K562 (cell line): Measurements from ENCODE around the gene GNG3. TPM values are rescaled to one million over a fixed set of nuclear protein-coding genes. Genes with fewer than 3 reads are reported as not detected.
A peak's percentile ranks its signal among the peaks of the same experiment; 100 is the strongest.

ENCODE experiments used
- CREM ChIP-seq: IDR thresholded peaks from 2 replicates; pipeline ENCODE4 v1.6.1; 2014; ENCODE audit warnings: antibody characterized with exemption, low read depth
- CTBP1 ChIP-seq: fragments of 450-650 bp; IDR thresholded peaks from 2 replicates; pipeline ENCODE4 v1.6.1; 2016; ENCODE audit warnings: borderline replicate concordance
- DMBX1 ChIP-seq: fragments of 250-450 bp; sonication (Bioruptor Pico); IDR thresholded peaks from 2 replicates; pipeline ENCODE4 v1.8.0; 2022; ENCODE audit warnings: inconsistent platforms, mild to moderate bottlenecking, moderate library complexity, borderline replicate concordance
- EGR1 ChIP-seq: fragments of 450-650 bp; conservative IDR thresholded peaks from 2 replicates; pipeline ENCODE4 v1.6.1; 2017; ENCODE audit warnings: mild to moderate bottlenecking
- JUND ChIP-seq, 2 experiments: IDR thresholded peaks; 2 replicates in 1 of 2; 3 replicates in 1 of 2; pipeline ENCODE4 v1.6.1; 2011; ENCODE audit warnings: borderline replicate concordance in 2 of 2, low read depth in 2 of 2, low read length in 2 of 2, improper control_type of control experiment in 1 of 2, missing biosample characterization in 1 of 2, missing genetic modification characterization in 1 of 2, missing genetic modification reagents in 1 of 2
- MAFG ChIP-seq: fragments of 450-650 bp; conservative IDR thresholded peaks from 2 replicates; pipeline ENCODE4 v1.6.1; 2016; ENCODE audit warnings: missing genetic modification characterization, missing compliant biosample characterization
- MTF1 ChIP-seq: fragments of 250-450 bp; sonication (Bioruptor Pico); IDR thresholded peaks from 2 replicates; pipeline ENCODE4 v1.9.0; 2021; ENCODE audit warnings: moderate library complexity, mild to moderate bottlenecking, inconsistent platforms, borderline replicate concordance
- NELFE ChIP-seq: IDR thresholded peaks from 2 replicates; pipeline ENCODE4 v1.6.1; 2011; ENCODE audit warnings: mild to moderate bottlenecking; ENCODE audit not compliant: insufficient read depth, insufficient read length
- RCOR1 ChIP-seq, 2 experiments: IDR thresholded peaks; 2 replicates each; pipeline ENCODE4 v1.6.1; 2012; ENCODE audit warnings: low read depth in 2 of 2, low read length in 2 of 2, borderline replicate concordance in 1 of 2, improper control_type of control experiment in 1 of 2
- SIN3B ChIP-seq: fragments of 450-650 bp; IDR thresholded peaks from 2 replicates; pipeline ENCODE4 v1.6.1; 2017; ENCODE audit warnings: low read depth, mild to moderate bottlenecking, moderate library complexity
- SMC3 ChIP-seq: conservative IDR thresholded peaks from 2 replicates; pipeline ENCODE4 v1.6.1; 2011; ENCODE audit warnings: low read depth, low read length, improper control_type of control experiment; ENCODE audit not compliant: insufficient read depth
- ZNF316 ChIP-seq: fragments of 450-650 bp; IDR thresholded peaks from 2 replicates; pipeline ENCODE4 v1.6.1; 2016
- polyA plus RNA-seq, 8 experiments: library from polyadenylated mRNA; depleted of rRNA in 4 of 8; stranded (reverse) in 5 of 8; unstranded in 3 of 8; fragments of >200 nt; fragmentation: Nextera tagmentation in 2 of 8; fragmentation: Illumina TruSeq in 1 of 8; extraction: Ambion mirVana in 2 of 8; extraction: Trizol in 1 of 8; gene quantifications; 2 replicates each; pipeline versions ENCODE4 v1.2.1 to v1.2.3, GENCODE V29; 2011 to 2014; ENCODE audit warnings: inconsistent platforms in 1 of 8, missing spikeins in 1 of 8
- total RNA-seq, 7 experiments: library from RNA; depleted of rRNA in 6 of 7; stranded (reverse); fragments of >200 nt in 6 of 7; fragmentation: Illumina TruSeq in 2 of 7; extraction: Trizol in 2 of 7; gene quantifications; 2 replicates each; pipeline versions ENCODE4 v1.2.1 to v1.2.3, GENCODE V29; 2011 to 2021; ENCODE audit warnings: low replicate concordance in 1 of 7
- TF ChIP-seq, protein P1 (sequence below), 2 experiments: fragments of 450-650 bp; formaldehyde crosslinking in 1 of 2; IDR thresholded peaks; 2 replicates each; pipeline versions ENCODE4 v1.4.0 to v1.6.1; 2014 to 2020; ENCODE audit warnings: mild to moderate bottlenecking in 2 of 2, borderline replicate concordance in 1 of 2, low read depth in 1 of 2
- TF ChIP-seq, protein P2 (sequence below): sonication (generic); formaldehyde crosslinking; IDR thresholded peaks from 2 replicates; pipeline ENCODE4 v1.8.1; 2023; ENCODE audit warnings: mild to moderate bottlenecking, missing genetic modification reagents

GNG3 gene
- total and polyA plus RNA-seq, 9 of the 15 experiments (the other 6 are each of a cell fraction or from before 2014, with no cell fraction given), result 0.07 TPM; not detected in 8

DNA sequence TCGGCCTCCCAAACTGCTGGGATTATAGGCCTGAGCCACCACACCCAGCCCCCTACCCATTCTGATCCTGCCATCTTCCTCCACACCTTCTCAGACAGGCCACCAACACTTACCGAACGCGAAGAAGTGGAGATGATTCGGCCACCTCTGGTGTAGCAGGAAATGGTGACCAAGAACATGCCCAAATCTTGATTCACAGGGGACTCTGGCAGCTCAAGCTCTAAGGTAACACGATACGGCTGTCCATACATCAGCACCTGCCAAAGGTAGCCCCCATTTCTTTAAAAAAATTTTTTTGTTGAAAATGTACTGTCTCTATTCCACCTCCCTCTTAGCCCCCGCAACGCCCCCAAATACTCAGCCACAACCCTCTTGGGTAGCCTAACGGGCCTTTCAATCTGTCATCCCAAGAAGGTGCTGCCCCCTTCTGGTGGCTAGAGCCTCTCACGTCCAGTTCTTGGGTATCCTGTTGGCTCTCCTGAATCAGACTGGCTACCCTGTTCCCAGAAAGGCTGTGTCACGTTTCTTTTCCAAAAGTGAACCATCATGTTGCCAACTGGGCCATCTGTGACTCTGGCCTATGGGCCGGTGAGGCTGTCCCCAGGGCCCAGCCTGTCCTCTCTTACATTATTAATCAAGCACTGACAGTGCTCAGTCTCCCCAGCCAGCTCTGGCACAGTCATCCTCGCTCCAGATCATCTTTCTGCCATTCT is 12.9 kb upstream of the GNG3 start (continued):
- TF ChIP-seq DMBX1 (CRISPR knock-in tag), result no peak
- 0 out of 2 replicates have a peak, but pooled peaks have one; percentile 13 for TF ChIP-seq JUND (IDR thresholded peaks at IDR 0.05; ENCODE audit: borderline replicate concordance, low read depth, low read length)
- peak; percentile 47; the same call in 1 of the 3 replicates for TF ChIP-seq JUND (tag; IDR thresholded peaks at IDR 0.05; ENCODE audit: borderline replicate concordance, low read depth, low read length)
- TF ChIP-seq SMC3, result peak; percentile 79
- peak in 1 of 2 experiments; percentile 55; a peak in 2 of 4 replicates for TF ChIP-seq RCOR1 (IDR thresholded peaks at IDR 0.05; ENCODE audit: borderline replicate concordance in 1 of 2, low read depth in 2 of 2, low read length in 2 of 2)
- TF ChIP-seq EGR1, result peak; percentile 60
- TF ChIP-seq MAFG (tag), result peak; percentile 16; the same call in 1 of the 2 replicates
- TF ChIP-seq CTBP1, result peak; percentile 21; the same call in 1 of the 2 replicates
- TF ChIP-seq NELFE, result no peak
- 0 out of 2 replicates have a peak, but pooled peaks have one; percentile 5 for TF ChIP-seq ZNF316
- TF ChIP-seq, protein P1, sequence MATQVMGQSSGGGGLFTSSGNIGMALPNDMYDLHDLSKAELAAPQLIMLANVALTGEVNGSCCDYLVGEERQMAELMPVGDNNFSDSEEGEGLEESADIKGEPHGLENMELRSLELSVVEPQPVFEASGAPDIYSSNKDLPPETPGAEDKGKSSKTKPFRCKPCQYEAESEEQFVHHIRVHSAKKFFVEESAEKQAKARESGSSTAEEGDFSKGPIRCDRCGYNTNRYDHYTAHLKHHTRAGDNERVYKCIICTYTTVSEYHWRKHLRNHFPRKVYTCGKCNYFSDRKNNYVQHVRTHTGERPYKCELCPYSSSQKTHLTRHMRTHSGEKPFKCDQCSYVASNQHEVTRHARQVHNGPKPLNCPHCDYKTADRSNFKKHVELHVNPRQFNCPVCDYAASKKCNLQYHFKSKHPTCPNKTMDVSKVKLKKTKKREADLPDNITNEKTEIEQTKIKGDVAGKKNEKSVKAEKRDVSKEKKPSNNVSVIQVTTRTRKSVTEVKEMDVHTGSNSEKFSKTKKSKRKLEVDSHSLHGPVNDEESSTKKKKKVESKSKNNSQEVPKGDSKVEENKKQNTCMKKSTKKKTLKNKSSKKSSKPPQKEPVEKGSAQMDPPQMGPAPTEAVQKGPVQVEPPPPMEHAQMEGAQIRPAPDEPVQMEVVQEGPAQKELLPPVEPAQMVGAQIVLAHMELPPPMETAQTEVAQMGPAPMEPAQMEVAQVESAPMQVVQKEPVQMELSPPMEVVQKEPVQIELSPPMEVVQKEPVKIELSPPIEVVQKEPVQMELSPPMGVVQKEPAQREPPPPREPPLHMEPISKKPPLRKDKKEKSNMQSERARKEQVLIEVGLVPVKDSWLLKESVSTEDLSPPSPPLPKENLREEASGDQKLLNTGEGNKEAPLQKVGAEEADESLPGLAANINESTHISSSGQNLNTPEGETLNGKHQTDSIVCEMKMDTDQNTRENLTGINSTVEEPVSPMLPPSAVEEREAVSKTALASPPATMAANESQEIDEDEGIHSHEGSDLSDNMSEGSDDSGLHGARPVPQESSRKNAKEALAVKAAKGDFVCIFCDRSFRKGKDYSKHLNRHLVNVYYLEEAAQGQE (IDR thresholded peaks at IDR 0.05; ENCODE audit: borderline replicate concordance), result peak; percentile 79
- TF ChIP-seq, protein P1 (CRISPR knock-in tag; IDR thresholded peaks at IDR 0.05; ENCODE audit: low read depth), result no peak
- TF ChIP-seq MTF1 (CRISPR knock-in tag), result no peak
- peak; percentile 42 for TF ChIP-seq CREM
- TF ChIP-seq, protein P2, sequence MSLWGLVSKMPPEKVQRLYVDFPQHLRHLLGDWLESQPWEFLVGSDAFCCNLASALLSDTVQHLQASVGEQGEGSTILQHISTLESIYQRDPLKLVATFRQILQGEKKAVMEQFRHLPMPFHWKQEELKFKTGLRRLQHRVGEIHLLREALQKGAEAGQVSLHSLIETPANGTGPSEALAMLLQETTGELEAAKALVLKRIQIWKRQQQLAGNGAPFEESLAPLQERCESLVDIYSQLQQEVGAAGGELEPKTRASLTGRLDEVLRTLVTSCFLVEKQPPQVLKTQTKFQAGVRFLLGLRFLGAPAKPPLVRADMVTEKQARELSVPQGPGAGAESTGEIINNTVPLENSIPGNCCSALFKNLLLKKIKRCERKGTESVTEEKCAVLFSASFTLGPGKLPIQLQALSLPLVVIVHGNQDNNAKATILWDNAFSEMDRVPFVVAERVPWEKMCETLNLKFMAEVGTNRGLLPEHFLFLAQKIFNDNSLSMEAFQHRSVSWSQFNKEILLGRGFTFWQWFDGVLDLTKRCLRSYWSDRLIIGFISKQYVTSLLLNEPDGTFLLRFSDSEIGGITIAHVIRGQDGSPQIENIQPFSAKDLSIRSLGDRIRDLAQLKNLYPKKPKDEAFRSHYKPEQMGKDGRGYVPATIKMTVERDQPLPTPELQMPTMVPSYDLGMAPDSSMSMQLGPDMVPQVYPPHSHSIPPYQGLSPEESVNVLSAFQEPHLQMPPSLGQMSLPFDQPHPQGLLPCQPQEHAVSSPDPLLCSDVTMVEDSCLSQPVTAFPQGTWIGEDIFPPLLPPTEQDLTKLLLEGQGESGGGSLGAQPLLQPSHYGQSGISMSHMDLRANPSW (CRISPR knock-in tag), result 0 out of 2 replicates have a peak, but pooled peaks have one; percentile 33
- no peak for TF ChIP-seq SIN3B
